H7 (cell line): ENCODE results near the gene TNFRSF18. TPM values are rescaled to one million over a fixed set of nuclear protein-coding genes. Genes with fewer than 3 reads are reported as not detected.
A peak's percentile ranks its signal among the peaks of the same experiment; 100 is the strongest.

ENCODE experiments used
- DNase-seq: peaks from one replicate; pipeline ENCODE4 v3.0.0; 2012
- H3K27me3 ChIP-seq: 2 replicates; pipeline ENCODE4 v1.6.0; 2011; ENCODE audit warnings: mild to moderate bottlenecking, low read length; ENCODE audit not compliant: control insufficient read depth, insufficient read depth
- H3K36me3 ChIP-seq: replicated peaks from 2 replicates; pipeline ENCODE4 v1.5.1; 2011; ENCODE audit warnings: low read length; ENCODE audit not compliant: control insufficient read depth, insufficient read depth
- H3K4me3 ChIP-seq: 2 replicates; pipeline ENCODE4 v1.5.1; 2011; ENCODE audit warnings: low read depth, mild to moderate bottlenecking, control low read depth, low read length, moderate library complexity; ENCODE audit not compliant: insufficient read depth
- total RNA-seq: library from RNA; depleted of rRNA; stranded (reverse); fragments of >200 nt; shearing (Covaris generic); gene quantifications from 2 replicates; pipeline ENCODE4 v1.2.3, GENCODE V29; 2014

Gene TNFRSF18
- total RNA-seq, 1 experiment from 2014 or later = not detected

- Histone ChIP-seq H3K27me3 (no peaks in the 10 kb centered on the region), H3K4me3 (no peak overlapping the region)
These were observed 37.9 kb upstream of the TNFRSF18 start for GRCh38 chr1:1244192-1244811.

DNA sequence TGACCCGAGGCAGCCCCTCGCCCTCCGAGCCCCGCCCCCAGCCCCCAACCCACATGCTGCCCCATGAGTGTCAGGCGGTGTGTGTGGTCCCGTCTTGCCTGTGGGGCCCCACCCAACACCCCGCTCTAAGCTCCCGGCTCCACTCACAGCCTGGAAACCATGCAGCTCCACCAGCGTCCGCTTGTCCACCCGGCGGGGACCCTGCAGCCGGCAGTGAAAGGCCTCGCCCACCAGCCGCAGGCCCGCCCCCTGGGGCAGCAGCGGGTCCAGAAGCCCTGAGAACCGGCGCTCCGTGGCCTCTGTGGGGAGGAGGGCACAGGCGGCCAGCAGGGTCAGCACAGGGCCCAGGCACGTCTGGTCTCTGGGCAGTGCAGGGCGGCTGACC lies 37.4 kb upstream of the TNFRSF18 start:
- DNase-seq = no peak

More at GRCh38 chr1:1244192-1244811, 37.9 kb upstream of the TNFRSF18 start:
- H3K36me3 ChIP-seq = no peaks in the 10 kb centered on the region
- no peak for DNase-seq

DNA sequence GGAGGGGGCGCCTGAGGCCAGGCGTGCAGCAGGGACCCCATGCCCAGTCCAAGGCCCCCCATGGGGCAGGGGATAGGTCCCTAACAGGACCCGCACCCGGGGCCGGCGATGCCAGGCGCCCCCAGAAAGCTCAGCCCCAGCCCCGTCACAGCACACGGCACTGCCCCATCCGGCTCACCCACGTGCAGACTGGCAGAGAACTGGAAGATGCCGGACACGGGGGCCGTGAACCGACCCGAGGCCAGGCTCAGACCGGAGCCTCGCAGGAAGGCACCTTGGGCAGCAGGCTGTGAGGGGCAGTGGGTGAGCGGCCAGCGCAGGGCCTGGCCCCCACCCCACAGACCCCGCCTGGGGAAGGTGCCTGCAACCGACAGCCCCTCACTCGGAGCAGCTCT lies 36.9 kb upstream of the TNFRSF18 start:
- no peak overlapping the region for H3K4me3 ChIP-seq
- H3K27me3 ChIP-seq = no peaks in the 10 kb centered on the region
- H3K36me3 ChIP-seq = no peaks in the 10 kb centered on the region
- DNase-seq = no peak

More for the DNA sequence above, 37.4 kb upstream of the TNFRSF18 start:
- Histone ChIP-seq H3K27me3 (no peaks in the 10 kb centered on the region), H3K4me3 (no peak overlapping the region), H3K36me3 (no peaks in the 10 kb centered on the region)

GRCh38 chr1:1242461-1243265 lies 36.3 kb upstream of the TNFRSF18 start:
- H3K36me3 ChIP-seq = no peaks in the 10 kb centered on the region
- no peak overlapping the region for H3K4me3 ChIP-seq
- no peaks in the 10 kb centered on the region for H3K27me3 ChIP-seq
- DNase-seq = no peak

DNA sequence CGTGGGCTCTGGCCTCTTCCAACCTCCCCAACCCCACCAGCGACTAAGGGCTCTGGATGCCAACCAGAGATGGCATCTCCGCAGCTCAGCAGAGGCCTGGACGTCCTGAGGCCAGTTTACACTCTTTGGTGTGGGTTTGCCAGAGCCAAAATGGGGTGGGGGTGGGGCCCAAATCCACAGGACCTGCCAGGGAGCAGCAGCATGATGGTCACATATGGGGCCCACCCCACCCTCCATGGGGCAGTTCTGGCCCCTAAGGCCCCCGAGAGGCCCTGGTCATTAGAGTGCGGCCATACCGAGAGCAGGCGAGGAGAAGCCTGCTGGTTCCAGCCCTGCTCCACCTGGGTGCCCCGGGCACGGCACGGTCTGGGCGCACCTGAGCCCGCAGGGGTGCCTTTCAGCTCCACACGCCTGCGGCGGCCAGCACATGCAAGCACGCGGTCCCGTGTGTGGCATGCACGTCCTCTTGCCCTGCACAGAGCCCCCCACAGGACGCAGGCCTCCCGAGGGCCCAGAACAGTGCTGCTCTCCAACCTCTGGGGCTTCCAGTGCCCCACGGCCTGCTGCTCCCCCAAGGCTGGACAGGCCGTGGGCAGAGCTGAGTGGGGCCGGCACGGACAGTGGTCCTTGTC lies 35.3 kb upstream of the TNFRSF18 start:
- no peak for DNase-seq
- no peaks in the 10 kb centered on the region for H3K36me3 ChIP-seq
- no peaks in the 10 kb centered on the region for H3K27me3 ChIP-seq
- H3K4me3 ChIP-seq = no peak overlapping the region

GRCh38 chr1:1240822-1241587 lies 34.6 kb upstream of the TNFRSF18 start:
- Histone ChIP-seq H3K4me3 (no peak overlapping the region), H3K36me3 (no peaks in the 10 kb centered on the region), H3K27me3 (no peaks in the 10 kb centered on the region)
- no peak for DNase-seq

DNA sequence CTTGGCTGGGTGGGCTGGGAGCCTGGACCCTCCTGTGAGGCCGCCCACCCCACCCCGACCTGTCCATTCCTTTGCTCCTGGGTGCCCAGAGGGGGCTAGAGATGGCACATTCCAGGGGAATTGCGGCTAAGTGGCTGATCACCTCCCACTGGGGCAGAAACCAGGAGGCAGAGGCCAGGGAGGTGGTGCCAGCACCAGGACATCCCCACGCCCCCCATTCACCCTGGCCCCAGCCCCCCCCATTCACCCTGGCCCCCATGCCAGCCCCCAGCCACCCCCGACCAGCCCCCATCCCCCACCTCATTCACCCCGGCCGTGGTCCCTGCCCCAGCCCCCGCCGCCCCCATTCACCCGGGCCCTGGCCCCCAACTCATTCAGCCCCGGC lies 33.9 kb upstream of the TNFRSF18 start:
- H3K4me3 ChIP-seq = no peak overlapping the region
- DNase-seq = no peak
- no peaks in the 10 kb centered on the region for H3K36me3 ChIP-seq

GRCh38 chr1:1239614-1240347 lies 33.4 kb upstream of the TNFRSF18 start:
- no peak for DNase-seq
- H3K36me3 ChIP-seq = no peaks in the 10 kb centered on the region
- no peak overlapping the region for H3K4me3 ChIP-seq
- H3K27me3 ChIP-seq = no peaks in the 10 kb centered on the region

More for the DNA sequence above, 33.9 kb upstream of the TNFRSF18 start:
- no peaks in the 10 kb centered on the region for H3K27me3 ChIP-seq

- peak; percentile 85 for DNase-seq
- Histone ChIP-seq H3K36me3 (no peaks in the 10 kb centered on the region), H3K27me3 (no peaks in the 10 kb centered on the region), H3K4me3 (no peak overlapping the region)
These were observed 32.8 kb upstream of the TNFRSF18 start for GRCh38 chr1:1239227-1239613.

GRCh38 chr1:1238702-1239178 lies 32.3 kb upstream of the TNFRSF18 start:
- H3K27me3 ChIP-seq = no peaks in the 10 kb centered on the region
- H3K36me3 ChIP-seq = no peaks in the 10 kb centered on the region
- no peak for DNase-seq
- H3K4me3 ChIP-seq = no peak overlapping the region

- no peaks in the 10 kb centered on the region for H3K36me3 ChIP-seq
- DNase-seq = no peak
- no peaks in the 10 kb centered on the region for H3K27me3 ChIP-seq
These were observed 31.7 kb upstream of the TNFRSF18 start for GRCh38 chr1:1237874-1238701.

DNA sequence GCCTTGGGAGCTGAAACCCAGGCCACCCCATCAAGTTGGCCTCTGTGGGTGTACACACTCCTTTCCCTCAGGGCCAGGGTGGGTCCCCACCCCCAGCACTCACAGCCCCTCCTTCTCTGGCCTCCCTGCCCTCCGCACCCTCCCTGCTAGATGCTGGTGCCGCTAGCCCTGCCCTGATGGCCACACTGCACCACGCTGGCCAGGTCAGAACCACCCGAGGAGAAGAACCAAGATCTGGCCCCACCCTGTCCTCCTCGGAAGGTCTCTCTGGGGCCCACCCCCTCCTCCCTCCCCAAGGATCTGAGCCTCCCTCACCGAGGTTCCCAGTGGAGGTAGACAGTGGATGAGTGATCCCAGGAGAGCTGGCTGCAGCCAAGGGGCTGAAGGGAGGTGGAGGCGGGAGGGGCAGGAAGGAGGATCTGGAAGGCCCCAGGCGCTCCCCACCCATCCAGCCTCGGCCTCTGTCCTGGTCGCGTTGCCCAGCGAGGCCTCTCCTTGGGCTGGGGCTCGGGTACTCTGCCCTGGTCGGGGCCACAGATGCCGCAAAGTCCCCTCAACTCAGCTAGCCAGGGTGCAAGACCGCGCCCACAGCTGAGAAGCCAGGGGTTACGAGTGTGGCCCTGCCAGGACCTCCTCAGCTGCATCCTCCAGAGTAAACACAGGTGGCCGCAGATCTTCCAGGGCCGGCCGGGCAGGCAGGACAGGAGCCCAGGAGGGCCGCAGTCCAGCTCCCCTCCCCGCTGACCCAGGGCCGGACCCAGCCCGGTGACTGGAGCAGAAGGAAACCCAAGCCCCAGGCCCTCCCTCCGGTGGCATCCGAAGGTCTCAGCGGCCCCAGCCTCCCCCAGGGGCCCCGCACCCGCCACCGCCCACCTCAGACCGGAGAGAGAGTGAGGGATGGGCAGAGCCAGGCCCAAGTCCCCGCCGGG lies 30.8 kb upstream of the TNFRSF18 start:
- peak; percentile 83 for DNase-seq
- Histone ChIP-seq H3K27me3 (no peaks in the 10 kb centered on the region), H3K4me3 (no peak overlapping the region), H3K36me3 (no peaks in the 10 kb centered on the region)

More at GRCh38 chr1:1237874-1238701, 31.7 kb upstream of the TNFRSF18 start:
- no peak overlapping the region for H3K4me3 ChIP-seq
